Choroid plexus epithelial cell (primary cell): ENCODE data around the gene MS4A4E.
"Not testable (repeated sequence)": the region's sequence is repeated elsewhere in the genome, so short reads cannot be mapped to it uniquely, and the experiment has no call there.

Source experiments
- DNase-seq: peaks from one replicate; pipeline ENCODE4 v3.0.0-alpha.2; 2010; ENCODE audit warnings: low read depth
- H3K4me3 ChIP-seq: 2 replicates; pipeline ENCODE4 v1.5.1; 2011; ENCODE audit warnings: low read depth, mild to moderate bottlenecking, control low read depth, low read length, moderate library complexity
- CTCF ChIP-seq: conservative IDR thresholded peaks from 2 replicates; pipeline ENCODE4 v1.5.1; 2011; ENCODE audit warnings: low read depth, mild to moderate bottlenecking, control low read depth, inconsistent platforms, low read length, moderate library complexity

Gene MS4A4E

GRCh38 chr11:60161107-60161506, 81.8 kb downstream of the MS4A4E start:
- no peak for TF ChIP-seq CTCF
- no peak overlapping the region for H3K4me3 ChIP-seq
- DNase-seq = no peak

DNA sequence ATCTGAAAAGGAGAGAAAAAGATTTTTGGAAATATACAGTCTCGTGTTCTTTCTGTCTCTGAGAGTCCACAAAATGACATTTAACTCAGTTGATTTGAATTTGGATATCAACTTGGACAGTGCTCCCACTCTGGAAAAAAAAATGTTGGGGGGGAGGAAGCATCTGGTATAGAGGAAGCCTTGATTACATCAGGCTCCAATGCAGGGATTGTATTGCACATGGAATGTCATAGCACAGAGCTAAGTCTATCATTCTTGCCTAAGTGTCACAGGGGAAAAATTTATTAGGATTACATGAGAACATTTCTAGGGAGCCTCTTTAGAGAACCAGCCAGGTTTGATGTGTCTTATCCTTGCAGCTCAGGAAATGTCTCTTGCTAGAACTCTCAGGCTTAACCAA, 83.1 kb downstream of the MS4A4E start:
- TF ChIP-seq CTCF = no peak
- H3K4me3 ChIP-seq = no peak overlapping the region
- DNase-seq = no peak

DNA sequence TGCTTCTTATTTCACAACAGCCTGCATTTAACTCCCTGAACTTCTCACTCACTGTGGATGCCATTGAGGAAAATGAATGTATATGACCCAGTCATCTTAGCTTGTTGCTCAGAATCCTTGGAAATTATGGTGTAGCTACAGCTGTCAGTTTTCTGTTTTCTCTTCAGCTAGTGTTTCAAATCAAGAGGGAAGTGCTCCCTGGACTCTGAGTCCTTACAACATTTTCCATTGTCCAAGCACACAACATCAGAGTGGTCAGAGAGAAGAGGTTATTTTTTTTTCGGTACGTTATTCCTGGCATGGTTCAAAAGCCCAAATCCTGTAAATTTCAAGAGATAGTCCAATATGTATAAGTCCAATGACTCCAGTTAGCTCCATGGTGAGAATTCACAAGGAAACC, 83.7 kb downstream of the MS4A4E start:
- H3K4me3 ChIP-seq = no peak overlapping the region
- no peak for DNase-seq
- no peak for TF ChIP-seq CTCF

DNA sequence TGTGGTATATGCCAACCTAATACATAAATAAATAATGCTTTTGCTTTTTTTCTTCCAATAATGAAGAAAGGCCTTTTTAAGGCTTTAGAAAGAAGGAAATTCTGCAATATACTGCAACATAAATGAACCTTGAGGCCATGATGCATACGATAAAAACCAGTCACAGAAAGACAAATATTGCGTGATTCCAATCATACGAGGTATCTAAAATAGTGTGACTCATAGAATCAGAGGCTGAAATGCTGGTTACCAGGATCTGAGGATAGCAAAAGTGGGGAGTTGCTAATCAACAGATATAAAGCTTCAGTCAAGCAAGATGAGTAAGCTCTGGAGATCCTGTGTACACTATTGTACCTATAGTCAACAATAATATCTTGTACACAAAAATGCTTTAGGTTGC, 84.3 kb downstream of the MS4A4E start:
- DNase-seq = no peak
- no peak for TF ChIP-seq CTCF
- H3K4me3 ChIP-seq = no peak overlapping the region

DNA sequence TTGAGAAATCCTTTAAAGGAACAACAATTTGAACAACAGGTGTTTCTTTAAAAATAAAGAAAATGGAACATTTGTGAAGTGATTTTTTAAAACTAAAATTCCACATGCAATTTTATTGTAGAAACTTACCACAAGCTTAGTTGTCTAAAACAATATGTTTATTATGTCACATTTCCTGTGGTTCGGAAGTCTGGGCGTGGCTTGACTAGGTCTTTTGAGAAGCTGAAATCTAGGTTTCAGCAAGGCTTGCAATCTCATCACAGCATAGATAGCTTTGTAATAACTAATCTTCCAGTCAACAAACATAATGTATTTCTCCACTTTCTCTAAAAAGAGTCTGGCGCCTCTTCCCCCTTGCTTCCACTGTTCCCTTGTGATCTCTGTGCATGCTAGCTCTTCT, 87.0 kb downstream of the MS4A4E start:
- no peak overlapping the region for H3K4me3 ChIP-seq
- no peak for TF ChIP-seq CTCF
- no peak for DNase-seq

- not testable (repeated sequence) for DNase-seq, H3K4me3 ChIP-seq
These were observed 90.2 kb downstream of the MS4A4E start for GRCh38 chr11:60152727-60153126.

DNA sequence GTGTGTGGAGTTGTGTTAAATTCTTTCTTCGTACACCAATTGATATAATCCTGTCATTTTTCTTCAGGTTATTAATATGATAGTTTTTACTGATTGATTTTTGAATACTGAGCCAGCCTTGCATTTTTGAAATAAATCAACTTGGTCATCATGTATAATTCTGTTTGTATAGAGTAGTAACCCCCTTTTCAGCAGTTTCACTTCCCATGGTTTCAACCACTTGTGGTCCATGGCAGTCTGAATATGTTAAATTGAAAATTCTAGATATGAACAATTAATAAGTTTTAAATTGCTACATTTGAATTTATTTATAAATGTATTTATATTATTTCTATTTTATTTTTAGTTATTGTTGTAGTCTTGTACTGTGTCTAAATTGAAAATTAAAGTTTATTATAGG, 92.7 kb downstream of the MS4A4E start:
- H3K4me3 ChIP-seq = no peak overlapping the region
- no peak for DNase-seq
- no peak for TF ChIP-seq CTCF
